Upper lobe of right lung (tissue), 1 donor: ENCODE data around the gene UNC13D. TPM values are rescaled to one million over a fixed set of nuclear protein-coding genes. Genes with fewer than 3 reads are reported as not detected.

Experiments used
- ATAC-seq: fragments of 200-7000 bp; cut with Tn5 transposase; one replicate; pipeline ENCODE4 v1.9.1; 2020; ENCODE audit warnings: mild to moderate bottlenecking, moderate library complexity
- DNase-seq: peaks from one replicate; pipeline ENCODE4 v3.0.0-alpha.2; 2020
- H3K27ac ChIP-seq: fragments of 200-600 bp; one replicate; pipeline ENCODE4 v1.8.0; 2022
- H3K27me3 ChIP-seq: fragments of 200-600 bp; one replicate; pipeline ENCODE4 v1.8.0; 2022; ENCODE audit warnings: mild to moderate bottlenecking
- H3K36me3 ChIP-seq: fragments of 200-600 bp; one replicate; pipeline ENCODE4 v1.8.0; 2022
- H3K4me1 ChIP-seq: fragments of 200-600 bp; one replicate; pipeline ENCODE4 v1.8.0; 2022
- H3K4me3 ChIP-seq: fragments of 200-600 bp; one replicate; pipeline ENCODE4 v1.8.0; 2022; ENCODE audit warnings: mild to moderate bottlenecking
- H3K9me3 ChIP-seq: fragments of 200-600 bp; one replicate; pipeline ENCODE4 v1.8.0; 2022
- CTCF ChIP-seq: fragments of 200-600 bp; IDR thresholded peaks from one replicate; pipeline ENCODE4 v1.8.0; 2022; ENCODE audit warnings: antibody characterized with exemption
- intact Hi-C: fragments of 100-400 bp; cut with DNase I; formaldehyde crosslinking; loops from one replicate; pipeline ENCODE4 v1.11.0; 2022
- total RNA-seq: library from RNA; stranded (reverse); fragmentation: NEBNext Ultra II Directional; extraction: Animal tissue kit (Norgen Biotek cat#: 25700); gene quantifications from one replicate; pipeline ENCODE4 v1.2.1, GENCODE V29; 2021
- donor health status: DM: no; HTN: yes; CAD: no; lungs with severe emphysema.

The UNC13D gene
- total RNA-seq, 1 donor from 2014 or later = 145 TPM

- H3K4me1 ChIP-seq = peaks cover 34% of the 10 kb centered on the region
Observed at GRCh38 chr17:75842411-75842810, 1.8 kb downstream of the UNC13D start.

GRCh38 chr17:75840799-75841164 is 3.4 kb downstream of the UNC13D start:
- H3K27ac ChIP-seq = no peak overlapping the region
- no peaks in the 10 kb centered on the region for H3K27me3 ChIP-seq
- intact Hi-C loops = no loop called here
- H3K4me3 ChIP-seq = no peak overlapping the region
- ATAC-seq (no peak), DNase-seq (no peak)
- H3K36me3 ChIP-seq = peaks cover 28% of the 10 kb centered on the region
- no peaks in the 10 kb centered on the region for H3K9me3 ChIP-seq
- no peak for TF ChIP-seq CTCF
- H3K4me1 ChIP-seq = peaks cover 18% of the 10 kb centered on the region

More at GRCh38 chr17:75842411-75842810, 1.8 kb downstream of the UNC13D start:
- Histone ChIP-seq H3K27me3 (no peaks in the 10 kb centered on the region), H3K4me3 (peak overlapping the region; percentile 58), H3K36me3 (peaks cover 32% of the 10 kb centered on the region), H3K27ac (peak overlapping the region; percentile 90), H3K9me3 (no peaks in the 10 kb centered on the region)
- no peak for TF ChIP-seq CTCF
- DNase-seq = no peak
- no peak for ATAC-seq
- intact Hi-C loops = no loop called here

- Histone ChIP-seq H3K36me3 (peaks cover 34% of the 10 kb centered on the region), H3K27ac (no peak overlapping the region), H3K4me3 (no peak overlapping the region), H3K27me3 (no peaks in the 10 kb centered on the region), H3K9me3 (no peaks in the 10 kb centered on the region), H3K4me1 (peaks cover 12% of the 10 kb centered on the region)
- DNase-seq (no peak), ATAC-seq (no peak)
- intact Hi-C loops = no loop called here
- no peak for TF ChIP-seq CTCF
Observed at GRCh38 chr17:75839942-75840798, 4.0 kb downstream of the UNC13D start.

- H3K4me1 ChIP-seq = no peaks in the 10 kb centered on the region
- TF ChIP-seq CTCF = no peak
- H3K27ac ChIP-seq = no peak overlapping the region
- DNase-seq (no peak), ATAC-seq (peak; percentile 69)
- intact Hi-C loops = no loop called here
- no peaks in the 10 kb centered on the region for H3K27me3 ChIP-seq
- no peaks in the 10 kb centered on the region for H3K9me3 ChIP-seq
- H3K36me3 ChIP-seq = peaks cover 46% of the 10 kb centered on the region
- no peak overlapping the region for H3K4me3 ChIP-seq
Observed at GRCh38 chr17:75838410-75838809, 5.8 kb downstream of the UNC13D start.

GRCh38 chr17:75837899-75838298 is 6.3 kb downstream of the UNC13D start:
- ATAC-seq = no peak
- H3K27ac ChIP-seq = no peak overlapping the region
- intact Hi-C loops = no loop called here

More at GRCh38 chr17:75837899-75838298, 6.3 kb downstream of the UNC13D start:
- no peak overlapping the region for H3K4me3 ChIP-seq
- no peaks in the 10 kb centered on the region for H3K4me1 ChIP-seq
- no peak for DNase-seq
- no peaks in the 10 kb centered on the region for H3K9me3 ChIP-seq
- H3K36me3 ChIP-seq = peaks cover 47% of the 10 kb centered on the region
- TF ChIP-seq CTCF = no peak
- H3K27me3 ChIP-seq = no peaks in the 10 kb centered on the region
